ENCODE data around the gene PKMYT1. TPM values are rescaled to one million over a fixed set of nuclear protein-coding genes. Genes with fewer than 3 reads are reported as not detected.
"Not testable (repeated sequence)": the region's sequence is repeated elsewhere in the genome, so short reads cannot be mapped to it uniquely, and the experiment has no call there.

Gene PKMYT1
- total RNA-seq, 2 experiments from 2014 or later = 0.47 to 0.60 TPM

GRCh38 chr16:2929693-2930092 lies 50.6 kb downstream of the PKMYT1 start:
- Histone ChIP-seq H3K4me1 (ENCODE audit: insufficient read depth, low read length) (peaks cover 12% of the 10 kb centered on the region), H3K27ac (ENCODE audit: low read depth in 1 of 2, low read length in 2 of 2) (no peak overlapping the region), H3K4me3 (ENCODE audit: low read length) (no peak overlapping the region), H3K27me3 (ENCODE audit: control insufficient read depth in 1 of 2, insufficient read depth in 2 of 2, low read length in 2 of 2) (no peaks in the 10 kb centered on the region), H3K36me3 (ENCODE audit: insufficient read depth, low read length) (peaks cover 42% of the 10 kb centered on the region), H3K9me3 (ENCODE audit: control insufficient read depth in 1 of 2, insufficient read depth in 1 of 2, low read length in 2 of 2) (no peaks in the 10 kb centered on the region)
- H3K27ac Mint-ChIP-seq = no peak overlapping the region
- ChIA-PET POLR2A (interaction anchor here (0.5 kb wide), 1 partner anchor 1637 kb away, joined by 3 read pairs; no protein-coding TSS in a partner anchor), CTCF (interaction anchor here (0.6 kb wide), 1 partner anchor 53 kb away, joined by 3 read pairs; no protein-coding TSS in a partner anchor)
- peaks cover 13% of the 10 kb centered on the region for H3K4me1 Mint-ChIP-seq (ENCODE audit: low read depth)
- ATAC-seq (ENCODE audit: poor library complexity) = no peak
- no peak overlapping the region for H3K4me3 Mint-ChIP-seq
- H3K9me3 Mint-ChIP-seq = no peaks in the 10 kb centered on the region
- intact Hi-C loops (cut with DNase I, micrococcal nuclease) = no loop called here
- TF ChIP-seq, protein P1, sequence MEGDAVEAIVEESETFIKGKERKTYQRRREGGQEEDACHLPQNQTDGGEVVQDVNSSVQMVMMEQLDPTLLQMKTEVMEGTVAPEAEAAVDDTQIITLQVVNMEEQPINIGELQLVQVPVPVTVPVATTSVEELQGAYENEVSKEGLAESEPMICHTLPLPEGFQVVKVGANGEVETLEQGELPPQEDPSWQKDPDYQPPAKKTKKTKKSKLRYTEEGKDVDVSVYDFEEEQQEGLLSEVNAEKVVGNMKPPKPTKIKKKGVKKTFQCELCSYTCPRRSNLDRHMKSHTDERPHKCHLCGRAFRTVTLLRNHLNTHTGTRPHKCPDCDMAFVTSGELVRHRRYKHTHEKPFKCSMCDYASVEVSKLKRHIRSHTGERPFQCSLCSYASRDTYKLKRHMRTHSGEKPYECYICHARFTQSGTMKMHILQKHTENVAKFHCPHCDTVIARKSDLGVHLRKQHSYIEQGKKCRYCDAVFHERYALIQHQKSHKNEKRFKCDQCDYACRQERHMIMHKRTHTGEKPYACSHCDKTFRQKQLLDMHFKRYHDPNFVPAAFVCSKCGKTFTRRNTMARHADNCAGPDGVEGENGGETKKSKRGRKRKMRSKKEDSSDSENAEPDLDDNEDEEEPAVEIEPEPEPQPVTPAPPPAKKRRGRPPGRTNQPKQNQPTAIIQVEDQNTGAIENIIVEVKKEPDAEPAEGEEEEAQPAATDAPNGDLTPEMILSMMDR (IDR thresholded peaks at IDR 0.05) = no peak
- H3K36me3 Mint-ChIP-seq (ENCODE audit: low read depth) = peaks cover 25% of the 10 kb centered on the region
- no peak for DNase-seq
- H3K27me3 Mint-ChIP-seq = no peaks in the 10 kb centered on the region

- Histone ChIP-seq H3K4me3 (ENCODE audit: low read length) (no peak overlapping the region), H3K27ac (ENCODE audit: low read depth in 1 of 2, low read length in 2 of 2) (no peak overlapping the region), H3K36me3 (ENCODE audit: insufficient read depth, low read length) (peaks cover 34% of the 10 kb centered on the region), H3K4me1 (ENCODE audit: insufficient read depth, low read length) (peaks cover 12% of the 10 kb centered on the region), H3K27me3 (ENCODE audit: control insufficient read depth in 1 of 2, insufficient read depth in 2 of 2, low read length in 2 of 2) (no peaks in the 10 kb centered on the region), H3K9me3 (ENCODE audit: control insufficient read depth in 1 of 2, insufficient read depth in 1 of 2, low read length in 2 of 2) (no peaks in the 10 kb centered on the region)
- POLR2A ChIA-PET = no interaction called here
- ATAC-seq (ENCODE audit: poor library complexity) (no peak), DNase-seq (no peak)
- no peak overlapping the region for H3K4me3 Mint-ChIP-seq
- intact Hi-C loops (cut with DNase I, micrococcal nuclease) = no loop called here
- no peak overlapping the region for H3K27ac Mint-ChIP-seq
- peaks cover 16% of the 10 kb centered on the region for H3K36me3 Mint-ChIP-seq (ENCODE audit: low read depth)
- CTCF ChIA-PET = no interaction called here
- H3K27me3 Mint-ChIP-seq = no peaks in the 10 kb centered on the region
- peaks cover 13% of the 10 kb centered on the region for H3K4me1 Mint-ChIP-seq (ENCODE audit: low read depth)
- no peaks in the 10 kb centered on the region for H3K9me3 Mint-ChIP-seq
- TF ChIP-seq, protein P1 (IDR thresholded peaks at IDR 0.05) = no peak
Observed at GRCh38 chr16:2928796-2929195, 51.5 kb downstream of the PKMYT1 start.

- POLR2A ChIA-PET; H3K9me3 Mint-ChIP-seq; H3K4me3 ChIP-seq (ENCODE audit: low read length); H3K27me3 ChIP-seq (ENCODE audit: control insufficient read depth in 1 of 2, insufficient read depth in 2 of 2, low read length in 2 of 2); H3K27ac ChIP-seq (ENCODE audit: low read depth in 1 of 2, low read length in 2 of 2); ATAC-seq (ENCODE audit: poor library complexity); intact Hi-C loops (cut with DNase I, micrococcal nuclease); H3K4me3 Mint-ChIP-seq; H3K9me3 ChIP-seq (ENCODE audit: control insufficient read depth in 1 of 2, insufficient read depth in 1 of 2, low read length in 2 of 2); H3K27ac Mint-ChIP-seq; H3K27me3 Mint-ChIP-seq; DNase-seq: not testable (repeated sequence)
- H3K36me3 ChIP-seq (ENCODE audit: insufficient read depth, low read length) = peaks cover 28% of the 10 kb centered on the region
- H3K4me1 Mint-ChIP-seq (ENCODE audit: low read depth) = peaks cover 13% of the 10 kb centered on the region
- CTCF ChIA-PET = interaction anchor here (1.7 to 1.8 kb wide), 2 partner anchors 21 to 89 kb away, joined by 6 to 11 read pairs; no protein-coding TSS in a partner anchor
- H3K36me3 Mint-ChIP-seq (ENCODE audit: low read depth) = peaks cover 20% of the 10 kb centered on the region
- H3K4me1 ChIP-seq (ENCODE audit: insufficient read depth, low read length) = peaks cover 12% of the 10 kb centered on the region
Observed at GRCh38 chr16:2928151-2928550, 52.1 kb downstream of the PKMYT1 start.
